Activated CD8-positive, alpha-beta memory T cell treated with anti-CD3 and anti-CD28 coated beads for 36 hours (primary cell): ENCODE data around the gene CASP9. TPM values are rescaled to one million over a fixed set of nuclear protein-coding genes. Genes with fewer than 3 reads are reported as not detected.
"Not testable (repeated sequence)": the region's sequence is repeated elsewhere in the genome, so short reads cannot be mapped to it uniquely, and the experiment has no call there.

Source experiments
- CTCF ChIA-PET: fragments of 350-600 bp; sonication (Branson Sonifier 250); formaldehyde crosslinking; loops from one replicate; lab custom pipeline; 2021; ENCODE audit warnings: antibody characterized with exemption; lab: Charles Lee
- POLR2A ChIA-PET: fragments of 350-600 bp; sonication (Branson Sonifier 250); formaldehyde crosslinking; loops from one replicate; lab custom pipeline; 2021; ENCODE audit warnings: antibody characterized with exemption; lab: Charles Lee
- total RNA-seq, 2 experiments: library from RNA; stranded (reverse); gene quantifications; one replicate each; pipeline ENCODE4 v1.2.3, GENCODE V29; 2021

CASP9 gene
- total RNA-seq, 2 experiments from 2014 or later: 8.3 to 9.2 TPM

DNA sequence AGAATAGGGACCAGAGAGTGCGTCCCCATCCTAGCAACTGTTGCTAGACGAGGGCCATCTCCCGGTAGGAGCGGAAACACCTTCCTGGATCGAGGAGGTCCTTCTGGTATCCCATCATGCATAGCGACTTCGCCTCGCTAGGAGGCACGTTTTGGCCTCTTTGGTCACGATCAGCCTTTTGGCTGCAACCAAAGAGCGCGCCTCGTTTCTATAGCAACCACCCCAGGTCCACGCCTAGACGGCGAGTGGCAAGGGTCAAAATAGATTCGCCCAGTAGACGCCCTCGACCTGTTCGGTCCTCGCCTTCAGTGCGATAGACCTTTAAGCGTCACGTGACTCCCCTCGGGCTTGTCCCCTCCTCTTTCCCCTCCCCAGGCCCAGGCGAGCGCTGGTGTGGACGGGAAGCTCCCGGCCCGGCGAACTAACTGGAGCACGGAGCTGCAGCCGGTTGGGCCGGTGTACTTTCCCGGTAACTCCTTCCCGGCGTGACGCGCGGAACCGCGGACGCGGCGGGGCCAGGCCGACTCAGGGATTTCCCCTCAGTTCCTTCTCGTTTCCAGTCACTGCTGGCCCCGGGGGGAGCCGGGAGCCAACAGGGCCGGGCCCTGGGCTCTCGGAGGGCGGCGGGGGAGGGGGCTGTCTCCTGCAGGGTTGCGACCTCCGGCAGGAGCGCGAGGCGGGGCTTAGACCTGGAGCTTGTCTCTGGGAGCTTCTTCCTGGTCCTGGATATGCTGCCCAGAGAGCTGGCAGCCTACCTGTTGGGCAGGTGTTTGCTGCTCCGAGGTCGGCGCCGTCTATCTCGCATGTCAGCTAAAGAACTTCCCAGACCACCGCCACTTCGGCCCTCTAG, 2.7 kb upstream of the CASP9 start, which contains the start of gene DNAJC16:
TSS of gene DNAJC16 (plus strand) at position 359 of the 850 bp plus-strand sequence. CDS start 2,258 bp downstream, outside the sequence.
- CTCF ChIA-PET: interaction anchor here (0.6 to 1.1 kb wide), 2 partner anchors 115 to 278 kb away, joined by 3 read pairs; no protein-coding TSS in a partner anchor
- POLR2A ChIA-PET: interaction anchor here (0.7 to 0.9 kb wide), 2 partner anchors 91 to 116 kb away, joined by 4 to 14 read pairs; no protein-coding TSS in a partner anchor

DNA sequence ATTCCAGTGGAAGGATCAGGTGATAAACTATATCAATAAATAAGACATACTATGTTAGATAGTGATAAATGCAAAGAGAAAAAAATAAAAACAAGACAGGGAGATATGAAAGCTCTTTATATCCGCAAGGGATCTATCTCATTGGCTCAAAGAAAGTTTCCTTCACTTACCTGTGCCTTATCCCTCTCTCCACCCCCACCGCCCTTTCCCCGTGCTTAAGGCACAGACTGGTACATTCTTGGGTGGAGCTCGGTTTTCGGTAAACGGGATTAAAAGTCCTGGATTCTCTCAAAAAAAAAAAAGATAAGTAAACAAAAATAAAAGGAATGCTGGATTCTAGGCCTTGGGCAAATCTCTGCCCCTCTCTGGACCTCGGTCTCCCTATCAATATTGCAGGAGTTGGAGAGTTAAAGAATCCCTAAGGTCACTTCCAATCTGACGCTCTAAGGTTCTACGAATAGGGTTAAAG, 2.0 kb upstream of the CASP9 start:
- ChIA-PET CTCF (no interaction called here), POLR2A (interaction anchor here (0.7 kb wide), 1 partner anchor 115 kb away, joined by 4 read pairs; no protein-coding TSS in a partner anchor)

DNA sequence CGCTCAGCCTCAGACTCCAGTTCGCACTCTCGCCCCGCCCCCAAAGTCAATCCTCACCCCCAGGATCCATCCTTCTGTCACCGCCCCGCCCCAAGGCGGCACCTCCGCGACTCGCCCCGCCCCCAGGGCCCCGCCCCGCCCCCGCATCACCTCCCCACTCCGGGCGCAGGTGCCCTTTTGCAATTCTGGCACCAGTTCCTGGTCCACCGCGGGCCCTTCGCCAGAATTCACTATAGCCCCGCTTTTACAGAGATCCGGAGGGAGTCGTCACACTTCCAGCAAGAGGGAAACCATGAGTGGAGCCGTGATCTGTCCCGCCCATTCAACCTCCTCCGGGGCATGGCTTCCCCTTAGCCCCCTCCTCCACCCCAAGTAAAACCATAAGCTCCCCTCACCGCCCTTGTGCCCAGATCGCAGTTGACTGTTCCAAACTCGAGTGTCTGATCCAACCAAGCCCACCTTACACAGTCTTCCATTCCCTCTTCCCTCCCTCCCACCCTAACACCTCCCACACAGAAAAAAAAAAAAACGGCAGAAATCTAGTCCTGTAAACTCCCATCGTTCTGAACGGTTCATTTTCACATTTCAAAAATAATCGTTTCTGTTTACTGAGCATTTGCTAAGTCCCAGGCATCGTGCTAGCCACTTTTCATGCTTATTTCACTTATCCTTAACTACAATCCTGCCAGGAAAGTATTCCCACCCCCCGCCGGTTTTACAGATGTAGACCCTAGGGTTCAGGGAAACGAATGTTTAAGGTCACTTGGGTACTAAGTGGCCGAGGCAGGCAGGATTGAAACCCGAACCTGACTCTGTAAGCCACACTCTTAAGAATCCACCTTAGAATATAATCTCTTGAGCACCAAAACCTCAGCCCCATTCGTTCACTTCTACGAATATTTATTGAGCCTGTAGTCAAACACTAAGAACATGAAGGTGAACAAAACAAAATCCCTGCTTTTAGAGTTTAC, 1.3 kb upstream of the CASP9 start:
- POLR2A ChIA-PET: no interaction called here

DNA sequence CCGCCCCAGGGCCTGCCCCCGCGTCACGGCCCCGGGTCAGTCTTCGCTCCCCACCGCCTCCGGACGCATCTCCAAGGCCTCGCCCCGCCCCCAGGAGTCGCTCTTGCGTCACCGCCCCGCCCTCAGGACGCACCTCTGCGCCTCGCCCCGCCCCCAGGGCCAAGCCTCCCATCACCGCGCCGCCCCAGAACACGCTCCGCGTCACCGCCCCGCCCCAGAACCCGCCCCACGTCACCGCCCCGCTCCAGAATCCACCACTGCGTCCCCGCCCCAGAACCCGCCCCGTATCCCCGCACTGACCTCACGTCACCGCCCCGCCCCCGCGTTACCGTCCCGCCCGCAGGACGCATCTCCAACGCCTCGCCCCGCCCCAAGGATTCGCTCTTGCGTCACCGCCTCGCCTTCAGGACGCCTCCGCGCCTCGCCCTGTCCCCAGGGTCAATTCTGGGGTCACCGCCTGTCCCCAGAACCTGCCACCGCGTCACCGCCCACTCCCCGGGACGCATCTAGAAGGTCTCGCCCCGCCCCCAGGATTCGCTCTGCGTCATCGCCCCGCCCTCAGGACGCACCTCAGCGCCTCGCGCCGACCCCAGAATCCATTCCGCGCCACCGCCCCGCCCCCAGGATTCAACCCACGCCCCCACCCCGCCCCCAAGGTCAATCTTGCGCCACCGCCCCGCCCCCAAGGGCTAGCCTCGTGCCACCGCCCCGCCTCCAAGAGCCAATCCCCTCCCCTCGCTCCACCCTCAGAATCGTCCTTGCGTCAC, 451 bp upstream of the CASP9 start:
- ChIA-PET CTCF (no interaction called here), POLR2A (no interaction called here)

More for the DNA sequence above, 1.3 kb upstream of the CASP9 start:
- CTCF ChIA-PET: no interaction called here

DNA sequence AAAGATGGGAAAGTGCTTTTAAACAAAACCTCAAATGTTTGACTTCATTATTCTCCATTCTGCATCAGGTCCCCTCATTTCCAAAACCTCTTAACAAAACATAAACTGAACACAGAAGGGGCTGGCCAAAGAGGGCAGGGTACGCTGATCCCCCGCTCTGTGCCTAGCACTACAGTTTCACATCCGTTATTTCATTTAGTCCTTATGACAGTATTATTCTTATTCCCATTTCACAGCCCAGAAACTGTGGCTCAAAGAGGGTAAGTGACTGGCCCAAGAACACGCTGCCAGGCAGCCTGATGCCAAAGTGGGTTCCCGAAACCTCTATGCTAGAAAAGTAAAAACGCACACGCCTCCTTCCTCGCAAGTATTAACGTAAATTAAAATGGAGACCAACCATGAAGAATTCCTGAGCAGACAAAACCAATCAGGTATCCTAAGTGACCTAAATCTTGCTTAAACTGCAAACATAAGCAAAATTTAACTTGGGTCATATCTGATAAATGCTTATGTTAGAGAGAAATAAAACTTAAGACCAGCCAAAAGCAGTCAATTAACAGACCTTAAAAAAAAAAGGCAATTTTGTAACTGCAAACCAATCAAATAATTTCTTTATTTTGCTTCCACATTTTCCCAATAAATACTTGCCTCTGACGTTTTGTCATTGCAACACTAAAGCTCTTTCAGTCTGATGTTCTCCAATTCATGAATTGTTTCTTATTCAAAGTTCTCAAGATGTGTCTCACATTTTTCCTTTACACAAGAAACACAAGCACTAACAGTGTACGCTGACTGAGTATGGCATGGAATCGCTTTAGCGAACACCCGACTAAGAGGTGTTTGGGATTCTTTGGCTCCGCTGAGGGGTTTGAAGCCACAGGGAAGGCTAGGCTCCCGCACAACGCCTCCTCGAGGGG, 653 bp downstream of the CASP9 start:
- ChIA-PET POLR2A (no interaction called here), CTCF (interaction anchor here (0.6 to 0.8 kb wide), 2 partner anchors 10 to 185 kb away, joined by 3 read pairs; no protein-coding TSS in a partner anchor)

DNA sequence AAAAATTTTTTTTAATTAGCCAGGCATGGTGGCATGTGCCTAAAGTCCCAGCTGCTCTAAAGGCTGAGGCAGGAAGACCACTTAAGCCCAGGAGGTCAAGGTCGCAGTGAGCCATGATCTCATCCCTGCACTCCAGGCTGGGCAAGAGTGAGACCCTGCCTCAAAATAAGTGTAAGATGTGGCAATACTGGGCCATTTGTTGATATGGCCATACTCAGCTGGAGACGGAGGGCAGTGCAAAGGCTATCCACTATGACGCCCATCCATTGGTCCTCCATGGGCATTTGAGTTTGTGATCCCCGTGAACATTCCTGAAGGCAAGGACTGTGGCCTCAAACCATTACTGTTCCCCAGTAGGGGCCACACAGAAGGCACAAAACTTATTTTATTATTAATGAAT, 1.5 kb downstream of the CASP9 start:
- ChIA-PET CTCF (no interaction called here), POLR2A (no interaction called here)

DNA sequence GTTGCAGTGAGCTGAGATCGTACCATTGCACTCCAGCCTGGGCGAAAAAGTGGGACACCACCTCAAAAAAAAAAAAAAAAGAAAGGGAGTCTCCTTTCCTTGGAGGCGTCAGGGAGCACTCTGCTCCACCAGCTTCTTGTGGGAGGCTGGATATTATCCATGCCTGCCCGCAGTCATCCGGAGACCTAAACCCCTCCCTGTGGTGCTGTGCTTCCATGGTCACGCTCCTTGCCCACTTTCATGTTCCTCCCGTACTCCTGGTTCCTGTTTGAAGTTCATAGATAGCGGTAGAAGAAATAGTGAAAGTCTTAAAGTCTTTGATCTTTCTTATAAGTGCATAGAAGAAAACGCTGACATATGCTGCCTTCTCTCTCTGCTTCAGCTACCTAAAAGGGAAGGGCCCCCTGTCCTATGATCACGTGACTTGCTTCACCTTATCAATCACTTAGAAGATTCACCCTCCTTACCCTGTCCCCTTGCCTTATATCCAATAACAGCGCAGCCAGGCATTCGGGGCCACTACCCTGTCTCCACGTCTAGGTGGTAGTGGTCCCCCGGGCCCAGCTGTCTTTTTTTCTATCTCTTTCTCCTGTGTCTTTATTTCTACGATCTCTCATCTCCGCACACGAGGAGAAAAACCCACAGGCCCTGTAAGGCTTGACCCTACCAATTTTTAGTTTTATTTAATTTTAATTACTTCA, 2.7 kb downstream of the CASP9 start:
- POLR2A ChIA-PET: not testable (repeated sequence)

DNA sequence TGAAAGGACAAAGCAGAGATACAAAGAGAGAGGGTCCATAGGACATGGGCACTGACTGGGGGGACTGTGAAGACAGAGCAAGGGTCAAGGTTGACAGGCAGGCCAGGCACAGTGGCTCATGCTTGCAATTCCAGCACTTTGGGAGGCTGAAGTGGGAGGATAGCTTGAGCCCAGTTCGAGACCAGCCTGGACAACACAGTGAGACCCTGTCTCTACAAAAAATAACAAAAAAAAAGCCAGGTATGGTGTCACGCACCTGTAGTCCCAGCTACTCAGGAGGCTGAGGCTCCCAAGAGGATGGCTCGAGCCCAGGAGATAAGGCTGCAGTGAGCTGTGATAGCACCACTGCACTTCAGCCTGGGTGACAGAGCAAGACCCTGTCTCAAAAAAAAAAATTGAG, 4.4 kb downstream of the CASP9 start:
- POLR2A ChIA-PET: no interaction called here

More for the DNA sequence above, 2.7 kb downstream of the CASP9 start:
- CTCF ChIA-PET: not testable (repeated sequence)

DNA sequence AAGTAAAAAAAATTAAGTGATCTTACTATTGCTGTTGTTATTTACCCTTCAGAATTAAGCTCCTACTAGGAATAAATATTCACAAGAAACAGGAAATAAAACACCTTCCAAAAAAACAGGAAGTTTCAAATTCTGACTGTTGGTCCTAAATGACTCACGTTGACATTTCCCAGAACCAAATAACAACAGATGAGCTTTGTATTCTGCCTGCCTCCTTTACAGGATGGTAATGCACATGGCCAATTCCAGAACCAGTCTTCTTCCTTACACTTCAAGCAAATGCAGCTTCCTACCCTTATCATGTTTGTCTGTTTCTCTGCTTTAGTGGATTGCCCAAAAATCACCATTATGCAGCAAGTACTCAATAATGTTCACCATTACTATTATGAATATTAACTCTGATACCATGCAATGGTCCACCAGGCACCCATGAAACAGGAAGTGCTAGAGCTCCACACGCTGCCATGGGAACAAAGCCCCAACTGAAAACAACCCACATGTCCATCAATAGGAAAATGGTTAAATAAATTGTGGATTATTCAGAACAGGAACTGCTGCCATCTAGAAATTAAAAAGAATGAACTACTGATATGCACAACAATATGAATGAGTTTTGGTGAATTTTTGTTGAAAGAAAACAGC, 8.9 kb downstream of the CASP9 start:
- CTCF ChIA-PET: no interaction called here

More for the DNA sequence above, 4.4 kb downstream of the CASP9 start:
- CTCF ChIA-PET: no interaction called here

DNA sequence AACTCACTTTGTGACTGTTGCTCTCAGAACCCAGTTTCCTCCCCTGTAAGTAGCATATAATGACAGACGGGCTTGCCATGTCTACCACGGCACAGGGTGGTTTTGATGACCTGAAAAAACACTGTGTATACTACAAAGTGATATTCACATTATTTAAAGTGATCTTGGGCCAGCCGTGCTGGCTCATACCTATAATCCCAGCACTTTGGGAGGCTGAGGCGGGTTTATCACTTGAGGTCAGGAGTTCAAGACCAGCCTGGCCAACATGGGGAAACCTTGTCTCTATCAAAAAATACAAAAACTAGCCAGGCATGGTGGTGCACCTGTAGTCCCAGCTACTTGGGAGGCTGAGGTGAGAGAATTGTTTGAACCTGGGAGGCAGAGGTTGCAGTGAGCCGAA, 9.5 kb downstream of the CASP9 start:
- CTCF ChIA-PET: not testable (repeated sequence)
- POLR2A ChIA-PET: interaction anchor here (0.6 kb wide), 1 partner anchor 319 kb away, joined by 5 read pairs; no protein-coding TSS in a partner anchor

More for the DNA sequence above, 8.9 kb downstream of the CASP9 start:
- POLR2A ChIA-PET: interaction anchor here (0.6 kb wide), 1 partner anchor 319 kb away, joined by 5 read pairs; no protein-coding TSS in a partner anchor

DNA sequence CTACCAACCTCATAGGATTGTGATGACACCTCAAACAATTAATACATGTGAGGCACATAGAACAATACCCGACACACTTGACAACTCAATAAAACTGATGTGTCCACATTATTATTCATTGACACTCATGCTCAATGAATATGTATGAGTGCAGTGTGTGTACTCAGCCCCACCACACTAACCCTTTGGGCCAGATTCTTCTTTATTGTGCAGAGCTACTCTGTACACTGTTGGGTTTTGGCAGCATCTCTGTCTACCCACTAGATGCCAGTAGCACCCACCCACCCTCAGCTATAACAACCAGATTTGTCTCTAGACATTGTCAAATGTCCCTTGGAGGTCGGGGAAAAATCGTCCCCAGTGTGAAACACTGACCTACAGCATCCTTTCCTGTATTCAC, 10.1 kb downstream of the CASP9 start:
- POLR2A ChIA-PET: no interaction called here
- CTCF ChIA-PET: no interaction called here

DNA sequence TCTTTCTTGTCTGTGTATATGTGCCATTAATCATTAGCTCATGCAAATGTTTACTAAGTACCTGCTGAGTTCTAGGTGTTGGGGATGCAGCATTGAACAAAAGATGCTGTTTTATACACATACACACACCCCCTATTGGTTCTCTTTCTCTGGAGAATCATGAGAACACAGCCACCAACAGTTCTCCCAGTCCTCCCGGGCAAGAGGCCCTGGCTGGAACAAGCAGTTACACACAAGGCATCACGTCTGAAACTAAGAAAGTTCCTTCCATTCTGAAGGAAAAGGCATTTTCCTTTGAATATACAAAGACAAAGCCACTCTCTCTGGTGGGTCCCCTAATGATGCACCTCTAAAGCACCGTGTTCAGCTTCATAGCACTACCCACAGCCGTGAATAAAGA, 10.8 kb downstream of the CASP9 start:
- ChIA-PET POLR2A (no interaction called here), CTCF (interaction anchor here (0.6 kb wide), 2 partner anchors 10 to 48 kb away, joined by 3 read pairs; no protein-coding TSS in a partner anchor)

DNA sequence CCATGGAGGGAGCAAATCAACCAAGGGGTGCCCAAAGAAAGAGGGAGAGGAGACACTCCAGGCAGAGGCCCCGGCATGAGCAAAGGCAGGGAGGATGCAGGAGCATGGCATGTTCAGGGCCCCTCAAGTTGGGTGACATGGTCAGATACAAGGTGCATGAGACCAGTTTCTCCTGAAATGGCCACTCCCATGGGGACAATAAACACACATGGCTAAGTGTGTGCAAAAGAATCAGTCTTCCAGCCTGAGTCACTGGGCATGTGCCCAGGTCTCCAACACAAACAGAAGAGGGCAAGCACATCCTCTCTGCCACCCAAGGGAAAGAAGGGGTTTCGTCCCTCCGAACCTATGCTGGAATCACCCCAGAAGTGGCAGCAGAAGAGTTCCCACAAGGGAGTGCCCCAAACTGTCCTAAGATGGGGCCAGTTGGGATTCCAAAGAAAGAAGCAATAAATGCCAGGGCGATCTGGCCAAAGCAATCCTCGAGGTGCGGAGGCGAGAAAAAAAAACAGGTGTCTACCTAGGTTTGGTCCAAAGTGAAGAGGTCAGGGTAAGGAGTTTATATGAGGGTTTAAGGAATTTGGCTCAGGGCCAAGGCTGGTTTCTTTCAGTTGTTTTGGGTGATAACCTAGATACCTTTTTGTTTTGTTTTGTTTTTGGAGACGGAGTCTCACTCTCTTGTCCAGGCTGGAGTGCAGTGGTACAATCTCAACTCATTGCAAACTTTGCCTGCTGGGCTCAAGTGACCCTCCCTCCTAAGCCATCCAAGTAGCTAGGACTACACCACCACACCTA, 13.2 kb downstream of the CASP9 start:
- ChIA-PET POLR2A (no interaction called here), CTCF (no interaction called here)

DNA sequence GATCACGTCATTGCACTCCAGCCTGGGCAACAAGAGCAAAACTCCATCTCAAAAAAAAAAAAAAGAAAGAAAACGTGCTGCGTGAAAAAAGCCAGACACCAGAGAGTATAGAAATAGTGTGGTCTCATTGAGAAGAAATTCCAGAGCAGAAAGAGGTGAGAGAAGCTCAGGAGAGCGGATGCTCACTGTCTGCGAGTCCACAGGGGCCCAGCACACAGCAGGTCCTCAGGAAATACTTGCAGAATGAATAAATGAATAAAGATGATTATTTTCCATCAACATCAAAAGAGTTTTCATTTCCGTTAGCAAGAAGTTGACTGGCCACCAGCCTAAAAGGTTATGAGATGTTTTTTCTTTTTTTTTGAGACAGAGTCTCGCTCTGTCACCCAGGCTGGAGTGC, 14.4 kb downstream of the CASP9 start:
- ChIA-PET POLR2A (no interaction called here), CTCF (no interaction called here)

DNA sequence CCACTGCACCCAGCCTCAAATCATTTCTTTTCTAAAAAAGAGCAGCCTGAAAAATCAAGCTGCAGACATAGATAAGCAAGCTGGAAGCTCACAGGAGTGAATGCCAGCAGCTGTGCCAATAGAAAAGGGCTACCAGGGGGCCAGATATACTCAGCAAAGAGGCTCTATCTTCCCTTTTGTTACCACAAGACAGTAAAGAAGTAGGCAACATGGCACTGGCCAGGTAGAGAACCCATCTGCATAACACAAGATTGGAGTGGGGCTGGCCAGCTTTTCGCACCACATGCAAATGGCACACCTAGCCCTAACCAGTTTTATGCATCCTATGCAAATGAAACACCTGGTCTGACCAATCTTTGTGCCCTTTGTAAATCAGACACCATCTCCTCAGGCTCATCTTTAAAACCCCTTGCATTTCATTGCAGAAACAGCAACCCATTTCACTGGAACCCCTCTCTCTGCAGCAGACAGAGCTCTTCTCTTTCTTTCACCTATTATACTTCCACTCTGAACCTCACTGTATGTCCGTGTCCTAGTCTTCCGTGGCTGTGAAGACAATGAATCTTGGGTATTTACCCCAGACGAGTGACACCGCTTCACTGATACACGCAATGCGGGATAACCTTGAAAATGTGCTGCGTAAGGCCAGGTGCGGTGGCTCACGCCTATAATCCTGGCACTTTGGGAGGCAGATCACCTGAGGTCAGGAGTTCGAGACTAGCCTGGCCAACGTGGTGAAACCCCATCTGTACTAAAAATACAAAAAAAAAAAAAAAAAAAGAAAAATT, 15.1 kb downstream of the CASP9 start:
- ChIA-PET CTCF (no interaction called here), POLR2A (no interaction called here)
